ENCODE data around the gene HDGFL1.

GRCh38 chr6:22593895-22594294 lies 24.5 kb downstream of the HDGFL1 start:
- no peak for TF ChIP-seq EZH2 (IDR thresholded peaks at IDR 0.05; ENCODE audit: insufficient read depth, poor library complexity, severe bottlenecking)
- TF ChIP-seq EZH2phosphoT487 (IDR thresholded peaks at IDR 0.05; ENCODE audit: insufficient read depth, low read depth), result no peak
